BJ (cell line): ENCODE measurements around the gene TSPAN18. TPM values are rescaled to one million over a fixed set of nuclear protein-coding genes. Genes with fewer than 3 reads are reported as not detected.

Source experiments
- CTCF ChIA-PET: fragments of 350-600 bp; formaldehyde crosslinking; extraction: SDS; loops from one replicate; lab custom pipeline; 2021; ENCODE audit warnings: antibody characterized with exemption, inconsistent platforms; lab: Yijun Ruan, JAX
- POLR2A ChIA-PET: fragments of 300-600 bp; sonication (Branson Sonifier 250); formaldehyde crosslinking; extraction: SDS; loops from one replicate; lab custom pipeline; 2021; ENCODE audit warnings: antibody characterized with exemption; lab: Charles Lee
- DNase-seq: peaks from one replicate; pipeline ENCODE4 v3.0.0-alpha.2; 2011; ENCODE audit warnings: low read depth
- H3K27me3 ChIP-seq: 2 replicates; pipeline ENCODE4 v1.6.0; 2011; ENCODE audit warnings: low read length; ENCODE audit not compliant: control insufficient read depth, insufficient read depth
- H3K36me3 ChIP-seq: 2 replicates; pipeline ENCODE4 v1.5.1; 2011; ENCODE audit warnings: low read length; ENCODE audit not compliant: control insufficient read depth, insufficient read depth
- H3K4me3 ChIP-seq: 2 replicates; pipeline ENCODE4 v1.5.1; 2011; ENCODE audit warnings: low read depth, mild to moderate bottlenecking, control low read depth, low read length
- CTCF ChIP-seq: IDR thresholded peaks from 2 replicates; pipeline ENCODE4 v1.5.1; 2011; ENCODE audit warnings: low read depth, mild to moderate bottlenecking, control low read depth, inconsistent platforms, low read length, moderate library complexity; ENCODE audit not compliant: insufficient read depth
- polyA plus RNA-seq: library from polyadenylated mRNA; depleted of rRNA; stranded (reverse); fragments of >200 nt; gene quantifications from 2 replicates; pipeline ENCODE4 v1.2.3, GENCODE V29; 2011

The TSPAN18 gene
- polyA plus RNA-seq, 1 experiment: 0.55 TPM

GRCh38 chr11:44737245-44738085 is 10.7 kb downstream of the TSPAN18 start:
- Histone ChIP-seq H3K27me3 (peaks cover 18% of the 10 kb centered on the region), H3K4me3 (no peak overlapping the region), H3K36me3 (no peaks in the 10 kb centered on the region)
- DNase-seq: no peak
- ChIA-PET POLR2A (no interaction called here), CTCF (interaction anchor here (1.2 to 1.4 kb wide), 3 partner anchors 15 to 36 kb away, joined by 3 to 4 read pairs (median 3); no protein-coding TSS in a partner anchor)
- no peak for TF ChIP-seq CTCF

- Histone ChIP-seq H3K27me3 (peaks cover 22% of the 10 kb centered on the region), H3K36me3 (no peaks in the 10 kb centered on the region), H3K4me3 (no peak overlapping the region)
- ChIA-PET CTCF (interaction anchor here (1.0 to 1.2 kb wide), 3 partner anchors 13 to 156 kb away, joined by 3 read pairs; no protein-coding TSS in a partner anchor), POLR2A (no interaction called here)
- no peak for DNase-seq
- TF ChIP-seq CTCF: no peak
These were observed 12.0 kb downstream of the TSPAN18 start for GRCh38 chr11:44738791-44739190.

GRCh38 chr11:44740967-44741366 is 14.2 kb downstream of the TSPAN18 start:
- no peak overlapping the region for H3K4me3 ChIP-seq
- no peak for DNase-seq
- H3K27me3 ChIP-seq: peaks cover 18% of the 10 kb centered on the region
- no peak for TF ChIP-seq CTCF
- ChIA-PET POLR2A (no interaction called here), CTCF (interaction anchor here (0.7 to 1.5 kb wide), 6 partner anchors 11 to 186 kb away, joined by 3 read pairs; no protein-coding TSS in a partner anchor)
- no peaks in the 10 kb centered on the region for H3K36me3 ChIP-seq

GRCh38 chr11:44741976-44742375 is 15.2 kb downstream of the TSPAN18 start:
- H3K36me3 ChIP-seq: no peaks in the 10 kb centered on the region
- no peak for TF ChIP-seq CTCF
- H3K4me3 ChIP-seq: no peak overlapping the region
- H3K27me3 ChIP-seq: peaks cover 24% of the 10 kb centered on the region
- ChIA-PET POLR2A (no interaction called here), CTCF (no interaction called here)
- DNase-seq: no peak

- H3K36me3 ChIP-seq: no peaks in the 10 kb centered on the region
- DNase-seq: no peak
- ChIA-PET CTCF (interaction anchor here (0.6 kb wide), 1 partner anchor 184 kb away, joined by 3 read pairs; no protein-coding TSS in a partner anchor), POLR2A (no interaction called here)
- peaks cover 23% of the 10 kb centered on the region for H3K27me3 ChIP-seq
- no peak overlapping the region for H3K4me3 ChIP-seq
- no peak for TF ChIP-seq CTCF
These were observed 15.9 kb downstream of the TSPAN18 start for GRCh38 chr11:44742508-44743246.
